Cardiac muscle cell (in vitro differentiated cells and primary cell): Measurements from ENCODE around the gene GLCE. TPM values are rescaled to one million over a fixed set of nuclear protein-coding genes. Genes with fewer than 3 reads are reported as not detected.

ENCODE experiments used
- DNase-seq, 2 donors: peaks; one replicate each; pipeline versions ENCODE4 v3.0.0 to v3.0.0-alpha.2; 2010 to 2017; ENCODE audit warnings: low read depth in 1 of 2, low spot score in 1 of 2
- H3K27ac ChIP-seq: fragments of 200-600 bp; sonication (generic); 2 replicates; pipeline ENCODE4 v1.5.1; 2016
- H3K27me3 ChIP-seq: fragments of 200-600 bp; sonication (generic); 2 replicates; pipeline ENCODE4 v1.6.0; 2016; ENCODE audit warnings: control low read depth
- H3K36me3 ChIP-seq: fragments of 200-600 bp; sonication (generic); 2 replicates; pipeline ENCODE4 v1.5.1; 2016; ENCODE audit warnings: control low read depth
- H3K4me1 ChIP-seq: fragments of 200-600 bp; sonication (generic); 2 replicates; pipeline ENCODE4 v1.8.1; 2017; ENCODE audit warnings: low read depth, mild to moderate bottlenecking, mixed run types
- H3K4me3 ChIP-seq: fragments of 200-600 bp; sonication (generic); 2 replicates; pipeline ENCODE4 v1.5.1; 2016; ENCODE audit warnings: mild to moderate bottlenecking
- H3K9me3 ChIP-seq: fragments of 200-600 bp; sonication (generic); 2 replicates; pipeline ENCODE4 v1.5.1; 2017; ENCODE audit warnings: low read depth, mild to moderate bottlenecking, control low read depth
- polyA plus RNA-seq: library from polyadenylated mRNA; unstranded; fragments of >200 nt; fragmentation: Nextera tagmentation; extraction: Ambion mirVana; gene quantifications from 2 replicates; pipeline ENCODE4 v1.2.1, GENCODE V29; 2016
- total RNA-seq: library from RNA; depleted of rRNA; stranded (reverse); fragments of >200 nt; gene quantifications from 2 replicates; pipeline ENCODE4 v1.2.3, GENCODE V29; 2016
- TF ChIP-seq, protein P1 (sequence below): IDR thresholded peaks from 2 replicates; pipeline ENCODE4 v1.5.1; 2012; ENCODE audit warnings: low read depth, mild to moderate bottlenecking, low read length

Gene GLCE
- total and polyA plus RNA-seq, 2 experiments from 2014 or later: 6.1 to 9.3 TPM

DNA sequence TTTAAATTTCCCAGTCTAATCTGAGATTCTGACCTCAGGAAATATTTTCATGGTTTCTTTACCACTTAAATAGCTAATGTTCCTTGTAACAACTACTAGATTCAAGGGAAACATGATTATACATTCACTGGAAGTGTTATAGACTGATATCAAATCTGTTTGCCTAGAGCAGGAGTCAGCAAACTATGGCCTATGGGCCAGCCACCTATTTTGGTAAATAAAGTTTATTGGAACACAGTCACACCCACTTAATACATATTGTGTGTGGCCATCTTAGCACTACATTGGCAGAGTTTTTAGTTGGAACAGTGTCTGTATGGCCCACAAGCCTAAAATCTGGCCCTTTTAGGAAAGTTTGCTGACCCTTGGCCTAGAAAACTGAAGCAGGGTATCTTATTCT, 50.1 kb downstream of the GLCE start:
- Histone ChIP-seq H3K27ac (no peak overlapping the region), H3K4me3 (no peak overlapping the region), H3K27me3 (no peaks in the 10 kb centered on the region), H3K4me1 (no peaks in the 10 kb centered on the region), H3K36me3 (no peaks in the 10 kb centered on the region), H3K9me3 (no peaks in the 10 kb centered on the region)
- DNase-seq: no peak
- TF ChIP-seq, protein P1, sequence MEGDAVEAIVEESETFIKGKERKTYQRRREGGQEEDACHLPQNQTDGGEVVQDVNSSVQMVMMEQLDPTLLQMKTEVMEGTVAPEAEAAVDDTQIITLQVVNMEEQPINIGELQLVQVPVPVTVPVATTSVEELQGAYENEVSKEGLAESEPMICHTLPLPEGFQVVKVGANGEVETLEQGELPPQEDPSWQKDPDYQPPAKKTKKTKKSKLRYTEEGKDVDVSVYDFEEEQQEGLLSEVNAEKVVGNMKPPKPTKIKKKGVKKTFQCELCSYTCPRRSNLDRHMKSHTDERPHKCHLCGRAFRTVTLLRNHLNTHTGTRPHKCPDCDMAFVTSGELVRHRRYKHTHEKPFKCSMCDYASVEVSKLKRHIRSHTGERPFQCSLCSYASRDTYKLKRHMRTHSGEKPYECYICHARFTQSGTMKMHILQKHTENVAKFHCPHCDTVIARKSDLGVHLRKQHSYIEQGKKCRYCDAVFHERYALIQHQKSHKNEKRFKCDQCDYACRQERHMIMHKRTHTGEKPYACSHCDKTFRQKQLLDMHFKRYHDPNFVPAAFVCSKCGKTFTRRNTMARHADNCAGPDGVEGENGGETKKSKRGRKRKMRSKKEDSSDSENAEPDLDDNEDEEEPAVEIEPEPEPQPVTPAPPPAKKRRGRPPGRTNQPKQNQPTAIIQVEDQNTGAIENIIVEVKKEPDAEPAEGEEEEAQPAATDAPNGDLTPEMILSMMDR: no peak

- Histone ChIP-seq H3K4me3 (no peak overlapping the region), H3K9me3 (no peaks in the 10 kb centered on the region), H3K4me1 (no peaks in the 10 kb centered on the region), H3K27me3 (no peaks in the 10 kb centered on the region), H3K27ac (no peak overlapping the region), H3K36me3 (no peaks in the 10 kb centered on the region)
- TF ChIP-seq, protein P1: no peak
- DNase-seq: no peak
Measured at GRCh38 chr15:69213786-69214185, 53.4 kb downstream of the GLCE start.

DNA sequence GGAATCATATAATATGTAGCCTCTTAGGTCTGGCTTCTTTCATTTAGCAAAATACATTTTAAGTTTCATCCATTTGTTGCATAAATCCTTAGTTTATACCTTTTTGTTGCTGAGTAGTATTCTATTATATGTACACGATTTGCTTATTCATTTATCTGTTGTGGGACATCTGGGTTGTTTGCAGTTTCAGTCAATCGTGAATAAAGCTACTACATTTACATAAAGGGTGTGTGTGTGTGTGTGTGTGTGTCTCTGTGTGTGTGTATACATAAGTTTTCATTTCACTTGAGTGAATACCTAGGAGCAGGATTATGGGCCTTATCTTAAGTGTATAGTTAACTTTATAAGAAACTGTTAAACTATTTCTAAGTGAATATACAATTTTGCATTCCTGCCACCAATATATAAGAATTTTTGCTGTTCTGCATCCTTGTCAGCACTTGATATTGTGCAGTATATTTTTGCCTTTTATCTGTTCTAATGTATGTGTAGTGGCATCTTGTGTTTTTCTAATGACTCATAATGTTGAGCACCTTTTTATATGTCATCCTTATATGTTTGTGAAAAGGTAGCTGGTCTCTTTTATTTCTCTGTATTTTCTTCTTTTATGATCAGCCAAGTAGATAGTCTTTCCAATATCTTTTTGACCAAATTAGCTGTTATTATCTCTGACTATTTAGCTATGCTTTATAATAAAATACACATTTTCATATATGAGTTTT, 55.0 kb downstream of the GLCE start:
- no peak for DNase-seq
- Histone ChIP-seq H3K4me3 (no peak overlapping the region), H3K4me1 (no peaks in the 10 kb centered on the region), H3K36me3 (no peaks in the 10 kb centered on the region), H3K9me3 (no peaks in the 10 kb centered on the region), H3K27ac (no peak overlapping the region), H3K27me3 (no peaks in the 10 kb centered on the region)
- TF ChIP-seq, protein P1: no peak

- Histone ChIP-seq H3K4me1 (no peaks in the 10 kb centered on the region), H3K9me3 (no peaks in the 10 kb centered on the region), H3K27ac (no peak overlapping the region), H3K27me3 (no peaks in the 10 kb centered on the region), H3K36me3 (no peaks in the 10 kb centered on the region), H3K4me3 (no peak overlapping the region)
- TF ChIP-seq, protein P1: no peak
- no peak for DNase-seq
Measured at GRCh38 chr15:69217381-69217780, 56.9 kb downstream of the GLCE start.

GRCh38 chr15:69219690-69220089, 59.3 kb downstream of the GLCE start:
- H3K27me3 ChIP-seq: no peaks in the 10 kb centered on the region
- TF ChIP-seq, protein P1: no peak
- H3K36me3 ChIP-seq: no peaks in the 10 kb centered on the region
- H3K4me3 ChIP-seq: no peak overlapping the region
- DNase-seq: no peak
- no peaks in the 10 kb centered on the region for H3K4me1 ChIP-seq
- H3K27ac ChIP-seq: no peak overlapping the region
- no peaks in the 10 kb centered on the region for H3K9me3 ChIP-seq
